Adipocyte (in vitro differentiated cells): Measurements from ENCODE around the gene CCDC82.

ENCODE experiments used
- DNase-seq: peaks from one replicate; pipeline ENCODE4 v3.0.0-alpha.2; 2015; ENCODE audit warnings: low read depth
- H3K27me3 ChIP-seq: replicated peaks from 2 replicates; pipeline ENCODE4 v1.7.0; 2013; ENCODE audit warnings: mild to moderate bottlenecking, low read length, moderate library complexity; ENCODE audit not compliant: control insufficient read depth, insufficient read depth
- H3K36me3 ChIP-seq: 2 replicates; pipeline ENCODE4 v1.7.0; 2013; ENCODE audit warnings: low read length, mild to moderate bottlenecking, moderate library complexity; ENCODE audit not compliant: control insufficient read depth, insufficient read depth, severe bottlenecking
- H3K4me1 ChIP-seq: 2 replicates; pipeline ENCODE4 v1.7.0; 2013; ENCODE audit warnings: mild to moderate bottlenecking, low read length, moderate library complexity; ENCODE audit not compliant: control insufficient read depth, insufficient read depth
- H3K4me3 ChIP-seq: 2 replicates; pipeline ENCODE4 v1.7.0; 2013; ENCODE audit warnings: mild to moderate bottlenecking, low read length, moderate library complexity
- H3K9ac ChIP-seq: 2 replicates; pipeline ENCODE4 v1.7.0; 2013; ENCODE audit warnings: mild to moderate bottlenecking, low read length, moderate library complexity
- H3K9me3 ChIP-seq: 2 replicates; pipeline ENCODE4 v1.7.0; 2013; ENCODE audit warnings: mild to moderate bottlenecking, low read length, moderate library complexity; ENCODE audit not compliant: control insufficient read depth

CCDC82 gene

DNA sequence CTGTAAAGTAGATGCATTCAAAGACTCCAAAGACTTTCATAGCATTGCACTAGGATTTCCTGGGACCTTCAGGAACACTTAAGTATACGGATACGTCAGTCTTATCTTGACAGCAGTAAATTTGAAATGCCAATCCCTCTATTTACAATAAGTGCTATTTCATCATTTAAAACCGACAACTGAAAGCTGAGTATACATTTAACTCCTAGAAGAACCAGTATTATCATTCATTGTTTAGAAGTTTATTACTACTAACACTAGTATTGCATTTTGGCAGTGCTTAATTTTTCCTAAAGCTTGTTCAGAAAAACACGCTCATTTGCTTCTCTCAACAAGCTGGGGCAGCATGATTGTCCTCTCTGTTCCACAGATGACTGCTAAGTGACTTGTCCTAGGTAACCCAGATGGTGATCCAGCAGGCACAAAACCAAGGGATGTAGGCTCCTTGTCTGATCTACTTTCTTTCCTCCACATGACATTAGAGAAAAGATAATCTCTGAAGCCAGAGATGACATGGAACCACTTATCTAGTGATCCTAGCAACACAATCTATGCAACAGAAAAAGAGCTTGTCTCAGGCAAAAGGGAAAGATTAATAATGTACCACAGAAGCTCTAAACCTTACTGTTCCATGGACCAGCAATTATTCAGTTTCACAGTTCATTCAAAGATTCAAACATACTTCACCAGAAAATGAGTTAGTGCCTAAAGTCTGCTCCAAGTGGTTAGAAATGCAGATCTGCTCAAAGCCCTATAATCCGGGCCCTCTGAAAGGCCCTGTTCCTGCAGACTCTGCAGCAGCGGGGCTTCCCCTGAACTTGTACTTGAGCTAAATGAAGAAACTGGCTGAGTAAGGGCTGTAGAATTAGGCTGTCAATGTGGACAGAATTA lies 51.9 kb downstream of the CCDC82 start:
- Histone ChIP-seq H3K4me3 (peak overlapping the region; percentile 99), H3K9ac (peak overlapping the region; percentile 98), H3K36me3 (peaks cover 6% of the 10 kb centered on the region), H3K27me3 (no peaks in the 10 kb centered on the region), H3K9me3 (no peaks in the 10 kb centered on the region), H3K4me1 (peaks cover 59% of the 10 kb centered on the region)
- DNase-seq, result peak; percentile 78

DNA sequence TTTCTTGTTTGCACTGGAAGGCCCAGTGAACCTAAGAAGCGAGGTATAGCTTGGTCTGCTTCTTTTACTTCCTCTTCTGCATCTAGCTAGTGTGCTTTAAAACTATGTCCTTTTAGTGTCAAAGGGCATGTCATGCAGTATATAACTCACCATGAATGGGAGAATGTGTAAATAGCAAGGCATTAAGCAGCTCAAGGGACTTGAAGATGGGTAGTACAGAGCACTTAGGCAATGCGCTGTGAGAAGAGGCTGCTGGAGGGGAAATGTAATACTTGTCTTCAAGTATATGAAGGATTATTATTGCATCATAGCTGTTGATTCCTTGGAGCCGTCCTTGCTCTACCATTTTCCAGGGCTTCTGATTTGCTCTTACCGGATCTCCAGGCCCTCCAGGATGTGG lies 54.3 kb downstream of the CCDC82 start:
- Histone ChIP-seq H3K36me3 (peaks cover 6% of the 10 kb centered on the region), H3K9ac (no peak overlapping the region), H3K4me1 (peaks cover 71% of the 10 kb centered on the region), H3K27me3 (no peaks in the 10 kb centered on the region), H3K4me3 (no peak overlapping the region), H3K9me3 (no peaks in the 10 kb centered on the region)
- no peak for DNase-seq

DNA sequence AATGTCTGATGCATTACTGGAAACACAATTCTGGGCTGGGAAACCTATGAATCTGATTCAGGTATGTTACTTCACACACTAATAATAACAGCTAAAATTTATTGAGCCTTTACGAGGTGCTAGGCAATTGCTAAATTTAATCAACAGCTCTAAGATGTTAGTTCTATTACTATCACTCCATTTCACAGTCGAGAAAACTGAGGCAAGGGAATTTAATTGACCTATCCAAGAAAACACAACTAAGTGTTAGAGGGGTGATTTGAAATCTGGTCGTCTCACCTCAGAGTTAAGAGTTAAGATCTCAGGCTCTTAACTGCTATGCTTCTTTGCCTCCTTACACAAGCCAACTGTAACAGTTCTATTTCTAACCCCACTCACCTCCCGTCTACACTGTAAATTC lies 55.5 kb downstream of the CCDC82 start:
- H3K4me3 ChIP-seq, result no peak overlapping the region
- no peak for DNase-seq
- peaks cover 6% of the 10 kb centered on the region for H3K36me3 ChIP-seq
- no peak overlapping the region for H3K9ac ChIP-seq
- no peaks in the 10 kb centered on the region for H3K9me3 ChIP-seq
- no peaks in the 10 kb centered on the region for H3K27me3 ChIP-seq
- H3K4me1 ChIP-seq, result peaks cover 71% of the 10 kb centered on the region

DNA sequence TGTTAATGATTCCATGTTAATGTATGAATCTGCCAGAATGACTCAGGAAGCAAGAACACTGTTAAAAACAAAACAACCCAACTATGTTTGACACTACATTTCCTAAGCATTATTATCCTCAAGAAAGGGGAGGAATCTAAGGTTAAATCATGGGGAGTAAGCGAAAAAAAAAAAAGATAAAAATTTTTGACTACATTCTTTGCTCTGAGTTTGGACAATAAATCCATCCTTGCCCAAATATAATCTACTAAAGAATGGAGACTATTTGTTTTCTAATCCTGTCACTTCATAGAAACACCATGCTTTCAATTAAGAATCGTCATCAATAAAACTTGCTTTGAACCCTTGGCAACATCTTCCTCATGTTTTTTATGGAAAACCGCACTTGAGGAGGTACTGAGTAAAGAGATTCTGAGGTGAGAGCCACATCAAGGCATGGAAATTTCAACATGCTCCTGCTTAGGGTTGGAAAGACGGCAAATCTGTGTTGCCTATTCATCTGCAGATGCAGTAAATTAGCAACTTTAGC lies 56.5 kb downstream of the CCDC82 start:
- H3K9me3 ChIP-seq, result no peaks in the 10 kb centered on the region
- H3K9ac ChIP-seq, result peak overlapping the region; percentile 41
- peaks cover 71% of the 10 kb centered on the region for H3K4me1 ChIP-seq
- DNase-seq, result peak; percentile 56
- H3K36me3 ChIP-seq, result peaks cover 6% of the 10 kb centered on the region
- H3K27me3 ChIP-seq, result no peaks in the 10 kb centered on the region
- H3K4me3 ChIP-seq, result no peak overlapping the region

DNA sequence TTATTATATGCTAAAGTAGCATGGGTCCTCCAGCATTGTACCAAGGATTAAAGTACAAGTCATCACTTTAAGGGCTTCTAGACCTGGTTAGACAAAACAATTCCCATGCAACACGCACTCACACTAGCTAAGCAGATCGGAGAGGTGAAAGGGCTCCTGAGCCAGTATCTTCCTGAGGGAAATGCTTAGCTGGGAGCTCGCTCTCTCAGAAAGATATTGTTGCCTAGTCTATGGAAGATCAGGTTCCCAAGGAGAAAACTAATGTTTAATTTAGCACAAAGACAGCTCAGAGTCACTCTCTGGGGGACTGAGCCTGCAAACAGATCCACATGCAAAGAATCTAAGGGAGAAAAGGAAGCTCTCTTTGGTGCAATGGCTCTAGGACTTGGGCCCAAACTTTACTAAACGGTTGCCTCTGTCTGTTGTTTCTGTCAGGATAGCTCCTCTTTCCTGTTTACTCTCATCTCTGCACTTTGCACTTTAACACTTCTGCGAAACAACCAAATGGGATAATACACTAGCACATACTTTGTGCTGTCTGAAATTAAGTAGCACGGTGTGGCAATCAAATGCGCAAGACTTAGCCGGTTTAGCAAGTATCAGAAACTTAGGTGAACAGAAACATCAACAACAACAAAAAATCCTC lies 57.5 kb downstream of the CCDC82 start:
- Histone ChIP-seq H3K9ac (peak overlapping the region; percentile 41), H3K4me3 (peak overlapping the region; percentile 56)
- DNase-seq, result no peak

DNA sequence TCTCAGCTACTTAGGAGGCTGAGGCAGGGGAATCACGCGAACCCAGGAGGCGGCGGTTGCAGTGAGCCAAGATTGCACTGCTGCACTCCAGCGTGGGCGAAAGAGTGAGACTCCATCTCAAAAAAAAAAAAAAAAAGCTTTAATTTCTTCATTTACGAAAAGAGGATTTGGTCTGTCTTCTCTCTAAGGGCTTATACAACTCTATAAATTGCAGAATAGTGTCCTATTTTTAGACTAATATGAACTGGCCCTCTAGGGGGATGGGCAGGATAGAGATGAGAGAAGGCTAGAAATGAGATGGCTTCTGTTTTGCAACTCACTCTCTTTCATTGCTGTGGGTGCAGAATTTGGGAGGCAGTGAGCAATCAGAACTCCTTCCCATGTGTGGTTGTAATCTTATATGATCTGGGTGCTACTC lies 58.0 kb downstream of the CCDC82 start:
- H3K9me3 ChIP-seq, result no peaks in the 10 kb centered on the region
- peaks cover 6% of the 10 kb centered on the region for H3K36me3 ChIP-seq
- peak overlapping the region; percentile 41 for H3K9ac ChIP-seq
- H3K4me3 ChIP-seq, result peak overlapping the region; percentile 56
- DNase-seq, result no peak
- peaks cover 61% of the 10 kb centered on the region for H3K4me1 ChIP-seq
- H3K27me3 ChIP-seq, result no peaks in the 10 kb centered on the region

More for the DNA sequence above, 57.5 kb downstream of the CCDC82 start:
- no peaks in the 10 kb centered on the region for H3K9me3 ChIP-seq
- peaks cover 62% of the 10 kb centered on the region for H3K4me1 ChIP-seq
- no peaks in the 10 kb centered on the region for H3K27me3 ChIP-seq
- peaks cover 6% of the 10 kb centered on the region for H3K36me3 ChIP-seq

DNA sequence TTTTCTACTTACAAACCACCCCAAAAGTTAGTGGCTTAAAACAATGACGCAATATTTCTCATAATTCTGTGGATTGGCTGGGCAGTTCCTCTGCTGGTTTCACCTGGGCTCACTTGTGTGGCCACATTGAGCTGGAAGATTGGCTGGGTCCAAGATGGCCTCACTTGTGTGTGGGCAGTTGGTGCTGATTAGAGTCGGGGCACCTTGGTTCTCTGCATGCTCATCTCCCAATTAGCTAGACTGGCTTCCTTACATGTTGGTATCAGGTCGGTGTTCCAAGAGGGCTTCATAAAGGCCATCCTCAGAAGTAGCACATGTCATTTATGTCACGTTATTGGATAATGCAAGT lies 59.2 kb downstream of the CCDC82 start:
- Histone ChIP-seq H3K9me3 (no peaks in the 10 kb centered on the region), H3K9ac (no peak overlapping the region), H3K4me3 (no peak overlapping the region), H3K36me3 (peaks cover 5% of the 10 kb centered on the region), H3K4me1 (peaks cover 61% of the 10 kb centered on the region), H3K27me3 (no peaks in the 10 kb centered on the region)
- DNase-seq, result no peak

DNA sequence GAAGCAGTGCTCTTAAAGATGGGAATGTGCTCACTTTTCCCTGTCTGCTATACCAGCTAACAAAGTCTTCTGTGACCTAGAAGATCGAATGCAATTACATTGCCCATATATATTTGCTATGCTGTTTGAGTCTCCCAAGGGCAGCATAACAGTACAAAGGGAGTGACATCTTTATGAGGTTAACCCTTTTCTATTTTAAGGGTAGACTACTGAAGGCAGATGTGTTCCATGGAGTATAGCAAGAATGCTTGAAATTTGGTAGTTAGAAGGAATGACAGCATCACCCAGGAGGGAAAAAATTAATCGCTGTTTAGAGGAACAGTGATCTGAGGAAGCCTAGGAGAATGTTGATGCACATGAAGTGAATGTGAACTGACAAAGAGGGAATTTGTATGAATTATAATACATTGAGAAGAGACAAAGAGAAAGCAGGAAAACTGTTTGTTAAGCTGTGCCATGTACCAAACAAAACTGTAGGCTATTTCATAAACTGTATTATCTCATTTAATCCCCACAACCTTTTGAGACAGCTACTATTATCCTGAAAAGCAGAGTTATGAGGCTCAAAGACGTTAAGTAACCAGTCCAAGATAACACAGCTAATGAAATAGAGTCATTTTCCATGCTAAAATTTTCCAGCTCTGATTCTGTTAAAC lies 59.7 kb downstream of the CCDC82 start:
- peaks cover under 1% of the 10 kb centered on the region for H3K36me3 ChIP-seq
- no peaks in the 10 kb centered on the region for H3K27me3 ChIP-seq
- H3K4me3 ChIP-seq, result no peak overlapping the region
- no peak overlapping the region for H3K9ac ChIP-seq
- DNase-seq, result no peak
- no peaks in the 10 kb centered on the region for H3K9me3 ChIP-seq
- peaks cover 66% of the 10 kb centered on the region for H3K4me1 ChIP-seq

DNA sequence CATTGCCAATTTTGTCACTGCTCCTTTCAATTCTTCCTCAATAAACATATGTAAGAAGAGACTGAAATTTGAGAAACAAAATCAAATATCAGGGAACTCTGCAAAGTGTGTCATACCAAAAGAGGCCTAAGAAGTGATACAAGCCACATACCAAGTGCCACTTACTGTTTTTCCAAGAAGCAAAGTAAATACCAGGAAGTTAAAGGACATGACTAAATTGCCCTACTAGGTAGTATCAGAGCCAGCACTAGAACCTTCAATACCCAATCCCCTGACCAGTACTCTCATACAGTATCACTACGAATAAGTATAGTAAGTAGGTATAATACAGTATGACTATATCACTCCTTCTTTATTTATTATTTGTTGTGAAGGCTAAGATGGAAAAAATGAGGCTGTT lies 60.3 kb downstream of the CCDC82 start:
- peak overlapping the region; percentile 20 for H3K9ac ChIP-seq
- no peak overlapping the region for H3K4me3 ChIP-seq
- H3K27me3 ChIP-seq, result no peaks in the 10 kb centered on the region
- peak; percentile 21 for DNase-seq
- H3K36me3 ChIP-seq, result no peaks in the 10 kb centered on the region
- no peaks in the 10 kb centered on the region for H3K9me3 ChIP-seq
- H3K4me1 ChIP-seq, result peaks cover 70% of the 10 kb centered on the region

DNA sequence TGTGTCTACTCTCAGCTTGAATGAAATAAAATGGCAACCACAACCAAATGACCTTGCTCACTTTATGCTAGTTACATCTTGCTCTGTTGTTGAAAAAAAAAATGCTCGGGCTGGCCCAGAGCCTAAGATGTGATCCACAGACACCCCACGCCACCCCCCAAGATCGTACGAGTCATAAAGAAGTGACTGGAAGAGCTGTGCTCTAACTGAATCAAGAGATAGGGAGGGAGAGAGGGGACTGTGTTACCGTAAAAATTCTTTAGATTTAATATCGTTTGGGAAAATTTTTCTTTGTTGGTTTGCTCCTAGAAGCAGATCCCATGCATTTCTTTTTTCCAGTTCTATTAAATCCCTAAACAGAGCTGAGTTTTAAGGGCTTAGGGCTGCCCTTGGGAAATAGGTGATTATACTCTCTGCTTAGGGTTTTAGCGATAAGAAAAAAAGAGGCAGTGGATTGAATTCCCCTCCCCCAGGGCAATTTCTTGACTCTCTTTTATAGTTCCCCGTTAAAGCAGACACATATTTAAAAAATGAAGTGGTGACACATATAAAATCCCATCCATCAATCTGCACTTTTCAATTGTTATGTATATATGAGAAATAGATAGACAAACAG lies 61.2 kb downstream of the CCDC82 start:
- no peaks in the 10 kb centered on the region for H3K9me3 ChIP-seq
- DNase-seq, result peak; percentile 25
- no peak overlapping the region for H3K4me3 ChIP-seq
- H3K27me3 ChIP-seq, result no peaks in the 10 kb centered on the region
- H3K36me3 ChIP-seq, result no peaks in the 10 kb centered on the region
- H3K9ac ChIP-seq, result no peak overlapping the region
- peaks cover 76% of the 10 kb centered on the region for H3K4me1 ChIP-seq

DNA sequence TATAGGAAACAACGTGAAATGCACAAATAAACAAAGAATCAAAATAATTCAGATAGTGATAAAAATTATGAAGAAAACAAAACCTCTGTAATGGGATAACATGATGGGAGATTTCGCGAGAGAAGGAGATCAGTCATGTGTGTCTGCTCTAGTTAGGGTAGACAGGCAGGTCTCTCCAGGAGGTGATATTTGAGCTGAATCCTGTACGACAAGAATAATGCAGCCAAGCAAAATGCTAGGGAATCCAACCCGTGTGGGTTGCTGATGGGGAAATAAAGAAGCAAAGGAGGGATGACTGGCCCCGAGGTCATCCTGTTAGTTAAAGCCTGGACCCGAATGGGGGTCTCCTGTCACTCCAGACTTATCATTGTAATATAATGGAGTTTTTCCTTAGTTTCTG lies 62.8 kb downstream of the CCDC82 start:
- Histone ChIP-seq H3K9me3 (no peaks in the 10 kb centered on the region), H3K4me1 (peaks cover 68% of the 10 kb centered on the region), H3K36me3 (no peaks in the 10 kb centered on the region), H3K27me3 (no peaks in the 10 kb centered on the region), H3K4me3 (no peak overlapping the region), H3K9ac (no peak overlapping the region)
- DNase-seq, result no peak
